Kidney glomerular epithelial cell (primary cell): Measurements from ENCODE around the gene PRM2.

ENCODE experiments used
- DNase-seq: peaks from one replicate; lab custom pipeline; 2025; lab: John Stamatoyannopoulos, UW

The PRM2 gene

GRCh38 chr16:11276143-11276895 lies at the start of gene PRM2:
TSS of gene PRM2 (minus strand) at chr16:11276480. CDS start at chr16:11276370, 110 bp downstream.
- DNase-seq: no peak

- DNase-seq: no peak
These were observed 49.3 kb upstream of the PRM2 start for GRCh38 chr16:11325404-11326083.

- DNase-seq: no peak
These were observed 47.5 kb upstream of the PRM2 start for GRCh38 chr16:11323551-11324336.

GRCh38 chr16:11322823-11323222 lies 46.5 kb upstream of the PRM2 start:
- DNase-seq: no peak

GRCh38 chr16:11321662-11322061 lies 45.4 kb upstream of the PRM2 start:
- DNase-seq: no peak

- DNase-seq: no peak
These were observed 43.9 kb upstream of the PRM2 start for GRCh38 chr16:11320170-11320569.

GRCh38 chr16:11319529-11320146 lies 43.4 kb upstream of the PRM2 start:
- DNase-seq: no peak

- no peak for DNase-seq
These were observed 42.5 kb upstream of the PRM2 start for GRCh38 chr16:11318817-11319216.

GRCh38 chr16:11316331-11317015 lies 40.2 kb upstream of the PRM2 start:
- DNase-seq: peak; percentile 70

- peak; percentile 96 for DNase-seq
These were observed 39.2 kb upstream of the PRM2 start for GRCh38 chr16:11315510-11315909.

GRCh38 chr16:11314309-11314894 lies 38.1 kb upstream of the PRM2 start:
- no peak for DNase-seq

- DNase-seq: no peak
These were observed 37.4 kb upstream of the PRM2 start for GRCh38 chr16:11313493-11314308.

GRCh38 chr16:11312718-11313492 lies 36.6 kb upstream of the PRM2 start:
- peak; percentile 48 for DNase-seq

GRCh38 chr16:11310997-11311561 lies 34.8 kb upstream of the PRM2 start:
- DNase-seq: no peak

- no peak for DNase-seq
These were observed 34.3 kb upstream of the PRM2 start for GRCh38 chr16:11310634-11310977.

- DNase-seq: no peak
These were observed 33.8 kb upstream of the PRM2 start for GRCh38 chr16:11309895-11310633.

- DNase-seq: no peak
These were observed 32.4 kb upstream of the PRM2 start for GRCh38 chr16:11308493-11309283.
